HG03354 (cell line): ENCODE measurements around the gene AVPI1.
"Not testable (repeated sequence)": the region's sequence is repeated elsewhere in the genome, so short reads cannot be mapped to it uniquely, and the experiment has no call there.

Experiments used
- ATAC-seq: cut with Tn5 transposase; IDR thresholded peaks from one replicate; pipeline ENCODE4 v1.9.1; 2021; ENCODE audit warnings: mild to moderate bottlenecking; ENCODE audit not compliant: unreplicated experiment, poor library complexity, severe bottlenecking

Gene AVPI1

DNA sequence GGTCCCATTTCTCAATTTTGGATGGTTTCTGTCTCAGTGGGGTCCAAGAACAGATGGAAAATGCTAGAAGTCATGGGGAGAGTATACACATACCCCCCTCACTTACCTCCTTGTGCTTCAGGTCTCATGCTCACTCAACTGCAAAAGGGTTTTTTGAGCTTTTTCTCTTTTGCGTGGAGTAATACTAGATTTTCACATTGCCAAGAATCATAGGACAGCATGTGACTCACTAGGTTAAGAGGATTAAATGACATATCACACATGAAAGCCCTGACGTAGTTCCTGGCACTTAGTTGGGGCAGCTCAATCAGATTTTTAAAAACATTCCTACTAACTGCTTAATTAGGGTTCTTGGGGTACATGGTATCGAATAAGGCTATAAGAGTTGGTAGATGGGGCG, 42.1 kb downstream of the AVPI1 start:
- no peak for ATAC-seq

- ATAC-seq = no peak
These were observed 43.5 kb downstream of the AVPI1 start for GRCh38 chr10:97643441-97643985.

GRCh38 chr10:97642471-97643159, 44.4 kb downstream of the AVPI1 start:
- ATAC-seq = not testable (repeated sequence)

GRCh38 chr10:97640868-97641811, 45.9 kb downstream of the AVPI1 start:
- peak; percentile 29 for ATAC-seq

DNA sequence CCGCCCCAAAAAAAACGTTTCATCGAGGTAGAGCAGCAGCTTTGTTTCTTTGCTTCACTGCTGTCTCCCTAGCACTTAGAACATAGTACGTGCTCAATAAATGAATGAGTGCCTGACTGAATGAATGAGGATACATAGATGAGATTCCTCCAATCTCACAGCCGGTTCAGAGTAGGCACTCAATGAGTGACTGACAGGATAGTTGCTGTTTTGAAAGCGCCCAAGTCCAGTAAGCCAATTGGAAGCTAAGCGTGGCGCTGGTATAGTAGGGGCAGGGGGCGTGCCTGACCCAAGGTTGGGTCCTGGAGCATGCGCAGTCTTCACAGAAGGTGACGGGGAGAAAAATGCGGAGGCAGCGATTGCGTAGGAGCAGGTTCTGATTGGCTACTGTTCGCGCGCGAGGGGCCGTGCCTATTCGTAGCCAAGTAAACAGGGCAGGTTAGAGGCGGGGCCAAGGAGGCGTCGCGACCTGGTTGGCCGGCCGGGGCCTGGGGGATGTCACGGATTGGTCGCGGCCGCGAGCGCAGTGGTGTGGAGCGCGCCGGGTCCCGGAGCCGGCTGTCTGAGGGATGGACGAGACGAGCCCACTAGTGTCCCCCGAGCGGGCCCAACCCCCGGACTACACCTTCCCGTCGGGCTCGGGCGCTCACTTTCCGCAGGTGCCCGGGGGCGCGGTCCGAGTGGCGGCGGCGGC, 46.7 kb downstream of the AVPI1 start, which contains the start of gene PI4K2A:
PI4K2A (plus strand) TSS at position 498 of the 694 bp plus-strand sequence; CDS start at position 570, 72 bp downstream.
- ATAC-seq = peak; percentile 98

- not testable (repeated sequence) for ATAC-seq
These were observed 48.0 kb downstream of the AVPI1 start for GRCh38 chr10:97639090-97639489.

- no peak for ATAC-seq
These were observed 51.5 kb downstream of the AVPI1 start for GRCh38 chr10:97635577-97635976.

GRCh38 chr10:97633921-97634320, 53.1 kb downstream of the AVPI1 start:
- ATAC-seq = no peak

DNA sequence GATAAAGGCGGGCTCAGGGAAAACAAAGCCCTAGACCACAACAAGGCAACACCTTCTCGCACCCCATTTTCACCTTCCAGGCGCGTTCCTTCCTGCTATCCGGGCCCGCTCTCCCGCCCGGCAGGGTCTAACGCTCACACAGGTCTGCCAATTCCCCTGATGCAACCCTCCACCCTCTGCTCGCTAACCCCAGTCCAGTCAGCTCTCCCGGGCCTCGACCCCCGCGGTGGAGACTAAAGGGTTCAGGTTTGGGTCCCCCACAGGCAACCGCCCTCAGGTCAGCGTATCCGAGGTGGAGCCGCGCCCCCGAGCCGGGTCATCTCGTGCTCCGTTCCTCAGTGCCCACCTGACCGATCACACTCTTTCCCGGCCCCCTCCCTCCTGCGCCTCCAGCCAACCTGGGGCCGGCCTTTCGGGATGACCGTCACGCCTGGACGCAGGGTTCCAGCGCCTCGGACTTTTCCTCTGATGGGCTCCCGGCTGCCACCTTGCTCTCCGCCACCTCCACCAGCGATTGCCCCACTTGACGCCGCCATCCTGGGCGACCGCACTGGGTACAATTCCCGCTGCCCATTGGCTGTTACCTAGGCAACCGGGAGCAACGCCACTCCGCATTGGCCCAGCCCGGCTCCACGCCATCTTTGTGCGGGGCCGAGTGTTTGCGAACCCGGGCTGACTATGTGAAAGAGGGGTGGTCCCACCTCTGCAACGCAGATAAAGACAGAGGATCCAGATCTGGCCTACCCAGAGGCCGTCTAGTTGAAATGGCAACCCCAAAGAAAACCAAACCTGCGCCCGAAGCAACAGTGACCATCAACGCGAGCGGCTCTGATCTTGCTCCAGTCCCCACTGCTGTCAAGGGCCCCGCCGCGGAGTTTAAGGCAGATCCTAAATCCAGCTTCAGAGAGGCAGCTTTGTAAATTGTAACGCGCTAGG, 53.8 kb downstream of the AVPI1 start, which contains the start of gene MORN4:
MORN4 (minus strand) TSS at position 552 of the 936 bp plus-strand sequence. CDS start 13,847 bp downstream, outside the sequence.
- ATAC-seq = peak; percentile 99

DNA sequence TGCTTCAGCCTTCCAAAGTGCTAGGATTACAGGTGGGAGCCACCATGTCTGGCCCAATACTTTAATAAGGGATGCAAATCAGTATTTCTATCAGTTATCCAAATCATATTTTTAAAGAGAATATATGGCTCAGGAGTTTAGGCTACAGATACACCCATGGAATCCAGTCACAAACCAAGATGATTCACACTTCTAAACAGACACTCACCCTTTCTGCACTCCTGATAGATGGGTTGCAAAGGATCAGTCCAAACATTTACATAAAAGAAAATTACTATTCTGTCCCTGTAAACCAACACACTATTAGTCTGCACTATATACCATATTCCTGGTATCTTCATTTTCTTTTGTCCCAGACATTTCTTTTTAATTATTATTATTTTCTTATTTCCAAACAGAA, 55.9 kb downstream of the AVPI1 start:
- no peak for ATAC-seq

GRCh38 chr10:97629289-97629688, 57.8 kb downstream of the AVPI1 start:
- no peak for ATAC-seq

GRCh38 chr10:97628228-97628627, 58.8 kb downstream of the AVPI1 start:
- no peak for ATAC-seq

DNA sequence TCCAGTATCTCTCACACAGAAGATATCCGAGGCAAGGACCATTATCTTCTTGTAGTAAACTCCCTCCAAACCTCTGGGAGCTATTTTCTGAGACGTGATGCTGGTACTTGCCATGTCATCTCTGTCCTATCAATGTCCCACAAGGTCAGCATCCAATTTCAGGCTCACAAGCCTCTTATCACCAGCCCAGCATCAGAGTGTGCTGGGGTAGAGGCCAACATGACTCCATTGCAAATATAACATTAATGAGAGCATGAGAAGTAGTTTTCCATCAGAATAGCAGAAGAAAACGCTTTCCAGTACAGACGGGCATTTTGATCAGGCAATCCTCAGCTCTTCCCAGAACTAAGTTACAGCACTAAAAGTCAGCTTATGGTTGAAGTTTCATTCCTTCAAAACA, 59.3 kb downstream of the AVPI1 start:
- ATAC-seq = no peak
